Activated naive CD4-positive, alpha-beta T cell treated with anti-CD3 and anti-CD28 coated beads, Interleukin-2, amount 50 U/mL, for 16 hours (primary cell): Measurements from ENCODE around the gene TCF7L2.

Experiments used
- DNase-seq: peaks from one replicate; pipeline ENCODE4 v3.0.0-alpha.2; 2020

TCF7L2 gene

DNA sequence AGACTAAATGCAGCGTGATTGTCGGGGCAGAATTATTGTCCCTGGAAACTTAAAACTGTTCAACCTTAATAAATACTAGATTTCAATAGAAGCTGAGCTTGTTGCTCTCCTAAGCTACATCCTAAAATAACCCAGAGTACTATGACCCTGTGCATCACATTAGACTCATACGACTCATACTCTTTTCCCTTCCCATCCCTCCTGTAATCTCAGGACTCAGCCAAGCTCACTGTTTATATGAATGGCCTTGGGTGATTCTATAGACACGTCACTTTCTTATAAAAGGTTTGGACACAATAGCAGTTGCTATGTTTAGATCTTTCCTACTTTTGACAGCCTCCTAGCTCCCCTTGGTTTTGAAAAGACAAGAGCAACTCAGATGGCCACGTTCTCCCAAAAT lies 17.2 kb downstream of the TCF7L2 start:
- no peak for DNase-seq

DNA sequence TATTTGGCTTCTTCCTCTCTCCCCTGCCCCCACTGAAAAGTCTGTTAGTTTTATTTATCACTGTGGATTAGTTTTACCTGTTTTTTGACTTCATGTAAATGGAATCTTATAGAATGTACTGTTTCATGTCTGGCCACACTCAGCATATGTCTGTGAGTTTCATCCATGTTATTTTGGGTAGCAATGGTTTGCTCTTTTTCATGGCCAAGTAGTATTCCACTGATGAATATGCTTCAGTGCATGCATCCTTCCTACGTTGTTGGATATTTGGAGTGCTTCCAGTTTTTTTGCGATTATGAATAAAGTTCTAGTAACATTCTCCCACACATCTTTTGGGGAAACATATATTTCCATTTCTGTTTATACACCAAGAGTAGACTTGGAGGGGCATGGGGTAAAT lies 19.1 kb downstream of the TCF7L2 start:
- DNase-seq = no peak

GRCh38 chr10:112969542-112969941 lies 19.5 kb downstream of the TCF7L2 start:
- DNase-seq = no peak

DNA sequence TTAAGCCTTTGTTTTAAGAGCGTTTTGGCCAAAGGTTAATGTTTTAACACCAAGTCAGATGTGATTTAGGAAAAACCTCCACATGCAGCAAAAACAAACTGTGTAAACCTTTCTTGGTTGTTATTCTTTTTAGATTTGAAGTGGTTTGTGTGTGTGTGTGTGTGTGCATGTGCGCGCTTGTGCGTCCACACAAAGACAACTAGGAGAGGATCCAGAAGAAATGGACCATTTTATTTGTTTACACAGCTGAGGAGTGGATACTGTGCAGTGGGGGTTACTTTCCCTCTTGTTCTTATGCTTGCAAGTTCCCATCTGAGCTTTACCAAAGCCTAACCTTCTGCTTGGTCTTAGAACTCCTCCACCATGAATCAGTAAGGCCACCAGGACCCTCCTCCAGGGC lies 20.0 kb downstream of the TCF7L2 start:
- no peak for DNase-seq

GRCh38 chr10:112972606-112973005 lies 22.6 kb downstream of the TCF7L2 start:
- DNase-seq = no peak

- DNase-seq = no peak
Measured at GRCh38 chr10:112973046-112973445, 23.0 kb downstream of the TCF7L2 start.

DNA sequence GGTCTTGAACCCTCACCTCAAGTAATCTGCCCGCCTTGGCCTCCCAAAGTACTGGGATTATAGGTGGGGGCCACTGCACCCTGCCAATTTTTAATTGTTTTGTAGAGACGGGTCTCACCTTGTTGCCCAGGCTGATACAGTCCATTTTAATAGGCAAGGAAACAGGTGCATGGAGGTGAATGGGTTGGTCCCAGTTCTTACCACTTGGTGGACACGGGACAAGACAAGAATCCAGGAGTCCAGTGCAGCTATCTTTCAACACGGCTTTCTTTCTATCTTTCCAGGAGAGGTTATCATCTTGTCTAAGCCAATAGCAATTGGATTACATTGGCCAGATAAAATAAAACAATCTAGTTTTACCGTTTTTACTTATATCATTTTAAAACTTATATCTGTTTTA lies 23.8 kb downstream of the TCF7L2 start:
- no peak for DNase-seq

DNA sequence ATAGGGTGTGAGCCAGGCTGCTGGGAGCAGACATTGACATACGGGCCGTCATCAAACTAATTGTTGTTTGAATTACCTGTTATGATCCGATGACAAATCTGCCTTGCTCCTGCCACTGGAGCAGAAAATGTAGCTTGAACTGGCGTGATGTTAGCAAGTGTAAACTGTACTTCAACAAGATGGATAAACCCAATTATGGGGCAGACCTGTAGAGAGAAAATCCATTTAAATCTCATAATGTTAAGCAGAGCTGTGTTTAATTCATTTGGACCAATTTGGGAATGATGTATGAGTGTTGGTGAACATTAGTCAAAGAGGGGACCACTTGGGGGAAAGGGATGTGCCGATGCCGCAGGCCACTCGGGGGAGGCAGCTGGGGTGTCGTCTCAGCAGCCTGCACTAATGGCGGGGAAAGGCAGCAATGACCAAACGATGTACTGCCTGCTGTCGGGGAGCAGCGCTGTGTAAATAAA lies 27.4 kb downstream of the TCF7L2 start:
- DNase-seq = no peak

DNA sequence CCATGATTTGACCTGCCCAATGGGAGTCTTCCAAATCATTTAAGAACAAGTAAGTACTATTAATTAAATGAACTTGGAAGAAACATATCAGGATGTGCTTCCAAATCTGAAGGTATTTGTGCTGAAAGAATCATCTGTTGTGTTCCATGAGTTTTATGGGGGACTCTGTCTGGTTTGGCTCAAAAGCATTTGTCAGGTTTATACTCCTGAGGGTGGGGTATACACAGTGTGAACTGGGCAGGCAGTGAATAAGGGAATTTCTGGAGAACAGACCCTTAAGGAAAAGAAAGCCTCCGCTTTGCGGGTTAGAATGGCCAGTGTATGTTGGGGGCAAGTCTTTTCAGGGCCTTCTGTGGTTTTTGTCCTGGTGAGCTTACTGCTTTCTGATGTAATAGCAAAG lies 29.9 kb downstream of the TCF7L2 start:
- DNase-seq = no peak

- no peak for DNase-seq
Measured at GRCh38 chr10:112980937-112981336, 30.9 kb downstream of the TCF7L2 start.

DNA sequence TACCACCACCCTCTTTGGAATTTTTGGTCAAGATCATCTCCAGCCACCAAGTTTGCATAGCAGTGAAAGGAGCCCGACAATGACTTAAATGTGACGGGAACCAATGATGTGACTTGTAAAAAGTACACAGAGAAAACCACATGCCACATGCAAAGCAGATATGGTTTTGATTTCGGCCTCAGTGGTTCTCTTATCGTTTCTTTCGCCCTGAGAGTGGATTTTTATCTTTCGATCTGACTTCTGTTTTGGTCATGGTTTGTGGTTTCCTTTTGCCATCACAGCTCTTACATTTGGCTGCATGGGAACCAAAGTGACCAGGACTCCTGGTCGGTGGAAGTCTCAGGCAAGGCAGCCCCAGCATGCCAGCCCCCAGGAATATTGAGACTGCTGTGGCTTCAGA lies 31.5 kb downstream of the TCF7L2 start:
- DNase-seq = no peak

GRCh38 chr10:112983444-112984056 lies 33.5 kb downstream of the TCF7L2 start:
- DNase-seq = no peak

GRCh38 chr10:112984756-112985155 lies 34.7 kb downstream of the TCF7L2 start:
- no peak for DNase-seq

DNA sequence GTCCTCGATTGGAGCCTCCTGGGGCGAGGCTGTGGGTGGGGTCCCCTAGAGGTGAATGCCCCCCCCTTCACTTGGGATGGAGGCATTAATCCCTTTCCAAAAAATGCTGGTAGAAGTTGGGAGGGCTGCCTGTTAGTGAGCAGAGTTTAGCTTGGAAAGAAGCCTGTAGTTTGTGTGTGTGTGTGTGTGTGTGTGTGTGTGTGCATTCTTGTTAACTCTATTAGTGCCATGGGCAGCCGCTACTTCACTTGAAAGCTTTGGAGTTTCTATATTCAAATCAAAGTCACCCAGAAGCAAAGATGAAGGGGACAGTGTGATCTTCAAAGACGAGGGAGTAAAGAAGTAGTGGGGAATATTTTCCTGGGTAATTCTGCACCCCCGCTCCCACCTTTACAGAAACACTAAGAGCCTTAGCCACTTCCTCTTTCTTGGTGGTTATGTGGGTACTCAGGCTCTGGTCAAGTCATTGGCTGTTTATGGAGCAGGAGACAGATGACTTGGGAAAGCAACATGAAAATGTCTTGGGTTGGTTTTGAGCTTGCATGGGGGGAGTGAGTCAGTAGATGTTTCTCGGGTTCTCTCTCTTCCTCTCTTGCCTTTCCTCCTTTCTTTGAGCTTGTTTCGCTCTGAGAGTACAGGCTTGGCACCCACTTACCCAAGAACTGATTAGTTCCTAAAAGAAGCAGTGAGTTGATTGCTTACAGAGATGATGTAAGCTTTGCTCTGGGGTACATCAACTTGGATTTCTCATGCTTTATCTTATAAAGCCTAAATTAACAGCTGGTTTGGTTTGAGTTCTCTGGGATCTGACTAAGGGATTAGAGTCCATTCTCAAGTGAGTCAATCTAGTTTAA lies 35.9 kb downstream of the TCF7L2 start:
- no peak for DNase-seq

GRCh38 chr10:112986544-112987190 lies 36.6 kb downstream of the TCF7L2 start:
- no peak for DNase-seq

DNA sequence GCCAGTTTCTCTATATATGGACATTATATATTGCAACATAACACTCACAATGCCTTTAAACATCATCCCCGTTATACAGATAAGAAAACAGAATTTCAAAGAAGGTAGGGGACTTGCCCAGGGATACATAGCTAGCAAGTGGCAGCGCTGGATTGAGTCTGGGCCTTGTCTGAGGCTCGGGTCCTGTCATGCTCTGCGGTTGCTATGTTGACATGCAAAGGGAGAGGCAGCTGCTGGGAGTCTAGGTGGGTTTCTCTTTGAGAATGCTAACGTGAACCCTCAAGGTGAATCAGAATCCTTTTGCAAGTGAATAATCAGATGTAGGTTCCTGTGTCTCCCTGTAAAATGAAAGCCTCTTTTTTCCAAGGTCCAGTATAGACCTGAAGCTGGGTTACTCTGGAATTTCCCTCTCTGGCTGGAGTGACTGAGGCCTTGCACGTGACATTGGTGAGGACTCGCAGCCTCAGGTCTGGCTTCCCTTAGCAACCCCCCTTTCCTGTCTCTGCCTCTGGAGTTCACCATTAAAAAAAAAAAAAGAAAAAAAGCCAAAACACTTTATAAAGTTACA lies 38.9 kb downstream of the TCF7L2 start:
- no peak for DNase-seq

- DNase-seq = no peak
Measured at GRCh38 chr10:112989826-112990225, 39.8 kb downstream of the TCF7L2 start.

DNA sequence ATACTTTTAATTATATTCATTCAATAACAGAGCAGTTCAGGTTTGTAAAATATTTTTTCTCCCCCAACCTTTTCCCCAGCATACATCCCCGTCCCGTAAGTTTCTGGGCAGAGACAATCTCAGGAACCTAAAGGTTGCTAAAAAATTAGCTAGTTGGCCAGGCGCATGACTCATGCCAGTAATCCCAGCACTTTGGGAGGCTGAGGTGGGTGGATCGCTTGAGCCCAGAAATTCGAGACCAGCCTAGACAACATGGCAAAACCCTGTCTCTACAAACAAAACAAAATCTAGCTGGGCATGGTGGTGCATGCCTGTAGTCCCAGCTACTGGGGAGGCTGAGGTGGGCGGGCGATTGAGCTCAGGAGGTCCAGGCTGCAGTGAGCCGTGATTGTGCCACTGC lies 40.2 kb downstream of the TCF7L2 start:
- no peak for DNase-seq

DNA sequence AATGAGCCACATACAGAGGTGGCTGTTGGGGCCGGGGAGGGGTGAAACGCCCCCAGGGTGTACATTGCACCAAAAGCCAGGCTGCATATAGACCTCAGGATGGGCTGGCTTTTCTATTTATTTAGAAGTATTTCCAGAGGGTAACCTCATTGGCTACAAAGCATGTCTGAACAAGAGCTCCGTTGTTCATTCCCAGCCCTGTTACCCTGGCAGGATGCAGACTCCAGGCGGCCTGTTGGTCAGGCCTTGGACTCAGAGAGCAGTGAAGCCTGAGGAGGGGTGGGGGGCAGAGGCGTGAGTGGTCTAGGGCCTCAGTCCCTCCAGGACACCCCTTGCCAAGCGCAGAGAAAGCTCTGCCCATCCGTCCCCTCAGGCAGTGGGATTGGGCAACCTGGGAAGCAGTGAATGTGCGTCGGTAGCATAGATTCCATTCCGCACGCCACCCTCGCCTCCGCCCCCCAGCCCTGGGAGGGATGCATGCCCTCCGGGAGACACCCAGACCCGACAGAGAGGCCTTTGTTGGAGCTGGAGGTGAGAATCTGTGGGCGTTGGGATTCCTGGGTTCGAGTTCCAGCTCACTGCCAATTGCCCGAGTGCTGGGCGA lies 41.9 kb downstream of the TCF7L2 start:
- no peak for DNase-seq

DNA sequence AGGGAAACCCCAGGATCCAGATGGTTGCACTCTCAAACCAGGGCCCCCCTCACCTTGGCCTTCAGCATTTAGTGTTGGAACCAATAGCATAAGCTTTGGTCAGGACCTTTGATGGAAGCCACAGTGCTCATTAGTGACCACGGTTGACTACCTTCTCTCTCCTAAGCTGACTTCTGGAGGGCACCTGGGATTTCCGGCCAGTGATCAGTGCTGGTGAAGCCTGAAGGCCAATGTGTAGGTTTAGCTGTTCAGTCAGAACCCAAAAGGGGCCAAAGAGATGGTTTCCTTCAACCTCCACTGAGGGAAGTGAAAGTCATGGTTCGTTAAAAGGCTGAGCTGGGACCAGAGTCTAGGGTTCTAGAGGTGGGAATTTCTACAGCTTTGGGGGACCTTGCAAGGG lies 46.4 kb downstream of the TCF7L2 start:
- no peak for DNase-seq

DNA sequence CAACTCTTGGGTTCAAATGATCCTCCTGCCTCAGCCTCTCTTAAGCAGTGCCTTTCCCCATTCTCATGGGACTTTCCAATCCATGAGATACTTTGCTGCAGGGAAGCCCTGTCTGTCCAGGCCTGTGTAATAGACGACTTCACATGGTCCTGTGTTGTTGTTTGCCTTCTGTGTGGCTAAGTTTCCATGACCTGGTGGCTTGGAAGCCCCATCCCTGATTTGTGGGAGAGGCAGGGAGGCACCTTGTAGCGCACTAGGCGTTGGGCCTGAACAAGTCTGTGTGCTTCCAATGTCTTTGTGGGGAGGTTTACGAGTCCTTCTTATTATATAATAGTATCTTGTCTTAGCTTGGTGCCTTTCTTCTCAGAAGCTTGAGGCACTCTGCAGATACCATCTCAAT lies 49.1 kb downstream of the TCF7L2 start:
- DNase-seq = no peak

GRCh38 chr10:113000442-113000841 lies 50.4 kb downstream of the TCF7L2 start:
- DNase-seq = no peak

DNA sequence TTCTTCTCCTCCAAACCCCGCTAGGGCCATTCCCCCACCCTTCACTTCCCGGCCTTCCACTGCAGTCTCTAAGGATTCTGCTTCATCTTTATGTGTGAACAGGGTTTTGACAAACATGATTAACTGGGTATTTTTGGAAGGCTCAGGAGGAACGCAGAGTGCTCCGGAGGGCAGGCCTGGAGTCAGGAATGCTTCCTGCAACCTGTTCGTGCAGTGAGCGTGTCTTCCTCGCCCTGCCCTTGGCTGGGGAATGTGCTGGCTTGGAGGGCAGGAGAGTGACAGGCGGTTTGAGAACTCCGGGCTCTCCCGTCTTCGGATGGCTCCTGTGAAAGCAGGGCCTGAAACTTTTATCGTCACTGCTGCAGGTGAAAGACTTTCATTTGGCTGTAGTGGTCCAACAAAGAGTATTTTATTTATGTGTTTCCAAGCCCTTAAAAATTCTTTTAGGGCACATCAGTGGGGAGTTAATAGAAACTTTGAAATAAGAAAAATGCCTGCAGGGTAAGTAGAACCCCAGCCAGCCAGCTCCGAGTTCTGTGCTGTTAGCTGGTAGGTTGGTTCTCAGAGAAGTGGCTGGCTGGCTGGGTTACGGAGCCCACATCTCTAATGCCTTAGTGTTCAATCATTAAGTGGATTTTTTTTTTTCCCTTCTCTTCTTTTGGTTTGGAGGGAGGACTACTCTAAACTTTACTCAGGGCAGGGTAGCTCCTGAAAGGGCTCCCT lies 51.0 kb downstream of the TCF7L2 start:
- no peak for DNase-seq
